ENCODE results near the gene CABP7.

GRCh38 chr22:29738118-29738815 is 18.5 kb downstream of the CABP7 start:
- TF ChIP-seq CTCF (CRISPR knock-in tag; IDR thresholded peaks at IDR 0.05): no peak
- no peak for TF ChIP-seq SMYD3 (CRISPR knock-in tag; IDR thresholded peaks at IDR 0.05)
- no peak for TF ChIP-seq PLRG1 (conservative IDR thresholded peaks at IDR 0.05)
- no peak for TF ChIP-seq ZNF766 (CRISPR knock-in tag; IDR thresholded peaks at IDR 0.05; ENCODE audit: borderline replicate concordance)
- no peak for TF ChIP-seq ZNF510 (CRISPR knock-in tag; IDR thresholded peaks at IDR 0.05; ENCODE audit: low read depth)
- TF ChIP-seq CEBPB (IDR thresholded peaks at IDR 0.05; ENCODE audit: borderline replicate concordance, low read depth, low read length): no peak
- no peak for TF ChIP-seq MED1 (CRISPR knock-in tag; IDR thresholded peaks at IDR 0.05)
- TF ChIP-seq NFIB (CRISPR knock-in tag; IDR thresholded peaks at IDR 0.05; ENCODE audit: borderline replicate concordance): no peak
- no peak for TF ChIP-seq MAFK (conservative IDR thresholded peaks at IDR 0.05 in 1 of 2, IDR thresholded peaks at IDR 0.05 in 1 of 2; ENCODE audit: low read length in 2 of 2)
- TF ChIP-seq ZNF747 (CRISPR knock-in tag; IDR thresholded peaks at IDR 0.05; ENCODE audit: borderline replicate concordance): no peak
- no peak for TF ChIP-seq EZH2 (conservative IDR thresholded peaks at IDR 0.05; ENCODE audit: low read depth, low read length)
